GM19455 (cell line): ENCODE data around the gene MKRN1.
"Not testable (repeated sequence)": the region's sequence is repeated elsewhere in the genome, so short reads cannot be mapped to it uniquely, and the experiment has no call there.

Experiments used
- ATAC-seq: cut with Tn5 transposase; IDR thresholded peaks from one replicate; pipeline ENCODE4 v1.9.1; 2021; ENCODE audit not compliant: unreplicated experiment

Gene MKRN1

GRCh38 chr7:140440593-140440992 lies 38.7 kb downstream of the MKRN1 start:
- no peak for ATAC-seq

GRCh38 chr7:140439359-140439758 lies 39.9 kb downstream of the MKRN1 start:
- ATAC-seq: no peak

- no peak for ATAC-seq
These were observed 43.9 kb downstream of the MKRN1 start for GRCh38 chr7:140435252-140435895.

- no peak for ATAC-seq
These were observed 45.9 kb downstream of the MKRN1 start for GRCh38 chr7:140433396-140433795.

- no peak for ATAC-seq
These were observed 53.2 kb downstream of the MKRN1 start for GRCh38 chr7:140426130-140426529.

GRCh38 chr7:140425718-140426117 lies 53.6 kb downstream of the MKRN1 start:
- ATAC-seq: no peak

GRCh38 chr7:140423501-140423900 lies 55.8 kb downstream of the MKRN1 start:
- ATAC-seq: no peak

GRCh38 chr7:140421521-140421920 lies 57.8 kb downstream of the MKRN1 start:
- no peak for ATAC-seq

- ATAC-seq: no peak
These were observed 60.7 kb downstream of the MKRN1 start for GRCh38 chr7:140418653-140419052.

GRCh38 chr7:140418156-140418472 lies 61.2 kb downstream of the MKRN1 start:
- ATAC-seq: not testable (repeated sequence)

GRCh38 chr7:140417456-140418155 lies 61.7 kb downstream of the MKRN1 start:
- ATAC-seq: no peak

GRCh38 chr7:140416560-140416959 lies 62.7 kb downstream of the MKRN1 start:
- no peak for ATAC-seq

GRCh38 chr7:140415816-140416215 lies 63.5 kb downstream of the MKRN1 start:
- not testable (repeated sequence) for ATAC-seq

GRCh38 chr7:140415361-140415760 lies 63.9 kb downstream of the MKRN1 start:
- no peak for ATAC-seq

- no peak for ATAC-seq
These were observed 74.7 kb downstream of the MKRN1 start for GRCh38 chr7:140404565-140405065.

GRCh38 chr7:140403878-140404564 lies 75.3 kb downstream of the MKRN1 start, which contains the start of gene RAB19:
RAB19 (plus strand) TSS chr7:140404058; CDS start chr7:140407647, 3,589 bp downstream.
- ATAC-seq: no peak
